WTC11 (cell line): ENCODE results near the gene MAEA.

Source experiments
- ELF4 ChIP-seq: sonication (generic); formaldehyde crosslinking; IDR thresholded peaks from 2 replicates; pipeline ENCODE4 v1.8.1; 2022; ENCODE audit warnings: low read depth, mild to moderate bottlenecking, moderate library complexity, missing genetic modification reagents
- FOXJ3 ChIP-seq: sonication (generic); formaldehyde crosslinking; IDR thresholded peaks from 2 replicates; pipeline ENCODE4 v1.9.0; 2021; ENCODE audit warnings: missing genetic modification reagents, mild to moderate bottlenecking, borderline replicate concordance
- NFE2L1 ChIP-seq: sonication (generic); formaldehyde crosslinking; IDR thresholded peaks from 2 replicates; pipeline ENCODE4 v1.8.1; 2023; ENCODE audit warnings: missing genetic modification reagents
- TEAD4 ChIP-seq: sonication (generic); formaldehyde crosslinking; IDR thresholded peaks from 2 replicates; pipeline ENCODE4 v1.8.0; 2022; ENCODE audit warnings: mild to moderate bottlenecking, missing genetic modification reagents
- ZNF121 ChIP-seq: sonication (generic); formaldehyde crosslinking; IDR thresholded peaks from 2 replicates; pipeline ENCODE4 v1.8.0; 2023; ENCODE audit warnings: missing genetic modification reagents
- TF ChIP-seq, protein P1 (sequence below): fragments of 200-600 bp; IDR thresholded peaks from 2 replicates; pipeline ENCODE4 v1.8.0; 2022; ENCODE audit warnings: antibody characterized with exemption
- TF ChIP-seq, protein P2 (sequence below): sonication (generic); formaldehyde crosslinking; IDR thresholded peaks from 2 replicates; pipeline ENCODE4 v1.8.0; 2022; ENCODE audit warnings: mild to moderate bottlenecking, missing genetic modification reagents
- TF ChIP-seq, protein P3 (sequence below): sonication (generic); formaldehyde crosslinking; IDR thresholded peaks from 2 replicates; pipeline ENCODE4 v1.8.1; 2023; ENCODE audit warnings: mild to moderate bottlenecking, missing genetic modification reagents, moderate library complexity

DNA sequence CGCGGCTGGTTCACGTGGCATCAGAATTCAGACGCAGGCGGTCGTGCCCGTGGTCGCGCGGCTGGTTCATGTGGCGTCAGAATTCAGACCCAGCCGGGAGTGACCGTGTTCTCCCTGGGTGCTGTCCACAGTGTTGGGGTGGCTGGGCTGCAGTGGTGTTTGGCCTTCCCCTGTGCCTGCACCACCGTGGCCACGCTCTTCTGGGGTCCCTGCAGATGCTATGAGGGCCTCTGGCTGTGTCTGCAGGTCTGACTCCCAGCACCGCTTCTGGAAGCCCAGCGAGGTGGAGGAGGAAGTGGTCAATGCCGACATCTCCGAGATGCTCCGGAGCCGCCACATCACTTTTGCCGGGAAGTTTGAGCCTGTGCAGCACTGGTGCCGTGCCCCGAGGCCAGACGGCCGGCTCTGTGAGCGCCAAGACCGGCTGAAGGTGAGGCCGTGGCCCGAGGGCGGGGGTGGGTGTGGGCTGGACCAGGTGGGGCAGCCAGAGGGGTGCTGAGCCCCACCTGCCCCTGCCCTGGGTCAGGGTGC is 90.2 kb downstream of the MAEA start:
- TF ChIP-seq, protein P1, sequence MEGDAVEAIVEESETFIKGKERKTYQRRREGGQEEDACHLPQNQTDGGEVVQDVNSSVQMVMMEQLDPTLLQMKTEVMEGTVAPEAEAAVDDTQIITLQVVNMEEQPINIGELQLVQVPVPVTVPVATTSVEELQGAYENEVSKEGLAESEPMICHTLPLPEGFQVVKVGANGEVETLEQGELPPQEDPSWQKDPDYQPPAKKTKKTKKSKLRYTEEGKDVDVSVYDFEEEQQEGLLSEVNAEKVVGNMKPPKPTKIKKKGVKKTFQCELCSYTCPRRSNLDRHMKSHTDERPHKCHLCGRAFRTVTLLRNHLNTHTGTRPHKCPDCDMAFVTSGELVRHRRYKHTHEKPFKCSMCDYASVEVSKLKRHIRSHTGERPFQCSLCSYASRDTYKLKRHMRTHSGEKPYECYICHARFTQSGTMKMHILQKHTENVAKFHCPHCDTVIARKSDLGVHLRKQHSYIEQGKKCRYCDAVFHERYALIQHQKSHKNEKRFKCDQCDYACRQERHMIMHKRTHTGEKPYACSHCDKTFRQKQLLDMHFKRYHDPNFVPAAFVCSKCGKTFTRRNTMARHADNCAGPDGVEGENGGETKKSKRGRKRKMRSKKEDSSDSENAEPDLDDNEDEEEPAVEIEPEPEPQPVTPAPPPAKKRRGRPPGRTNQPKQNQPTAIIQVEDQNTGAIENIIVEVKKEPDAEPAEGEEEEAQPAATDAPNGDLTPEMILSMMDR: no peak
- TF ChIP-seq NFE2L1 (CRISPR knock-in tag) (no peak), ZNF121 (CRISPR knock-in tag) (no peak), ELF4 (CRISPR knock-in tag) (no peak), TEAD4 (CRISPR knock-in tag) (no peak), FOXJ3 (CRISPR knock-in tag) (no peak)
- TF ChIP-seq, protein P2, sequence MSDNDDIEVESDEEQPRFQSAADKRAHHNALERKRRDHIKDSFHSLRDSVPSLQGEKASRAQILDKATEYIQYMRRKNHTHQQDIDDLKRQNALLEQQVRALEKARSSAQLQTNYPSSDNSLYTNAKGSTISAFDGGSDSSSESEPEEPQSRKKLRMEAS (CRISPR knock-in tag): no peak
- TF ChIP-seq, protein P3, sequence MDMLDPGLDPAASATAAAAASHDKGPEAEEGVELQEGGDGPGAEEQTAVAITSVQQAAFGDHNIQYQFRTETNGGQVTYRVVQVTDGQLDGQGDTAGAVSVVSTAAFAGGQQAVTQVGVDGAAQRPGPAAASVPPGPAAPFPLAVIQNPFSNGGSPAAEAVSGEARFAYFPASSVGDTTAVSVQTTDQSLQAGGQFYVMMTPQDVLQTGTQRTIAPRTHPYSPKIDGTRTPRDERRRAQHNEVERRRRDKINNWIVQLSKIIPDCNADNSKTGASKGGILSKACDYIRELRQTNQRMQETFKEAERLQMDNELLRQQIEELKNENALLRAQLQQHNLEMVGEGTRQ: no peak
